SH-SY5Y (cell line): ENCODE results near the gene KIAA0232.

ENCODE experiments used
- GATA2 ChIP-seq: IDR thresholded peaks from 2 replicates; pipeline ENCODE4 v1.6.1; 2011; ENCODE audit warnings: mild to moderate bottlenecking, low read depth, low read length
- GATA3 ChIP-seq: IDR thresholded peaks from 2 replicates; pipeline ENCODE4 v1.6.1; 2011; ENCODE audit warnings: low read depth, mild to moderate bottlenecking, low read length, moderate library complexity

GRCh38 chr4:6761649-6762615 lies 20.6 kb upstream of the KIAA0232 start:
- no peak for TF ChIP-seq GATA2
- TF ChIP-seq GATA3, result no peak
